GM12878 (cell line): ENCODE measurements around the gene CD82. TPM values are rescaled to one million over a fixed set of nuclear protein-coding genes. Genes with fewer than 3 reads are reported as not detected.
A peak's percentile ranks its signal among the peaks of the same experiment; 100 is the strongest.

Source experiments
- ATAC-seq: fragments of 200-7000 bp; cut with Tn5 transposase; 3 replicates; pipeline ENCODE4 v1.9.1; 2020; ENCODE audit warnings: mild to moderate bottlenecking, moderate library complexity
- BruUV-seq: library from RNA; stranded (reverse); fragments of 400-500 nt; replicated peaks from 2 replicates; lab custom pipeline; 2021; lab: Mats Ljungman, UMichigan
- CTCF ChIA-PET: fragments of 300-600 bp; sonication (Branson Sonifier 250); formaldehyde crosslinking; extraction: SDS; loops from one replicate; lab custom pipeline; 2021; ENCODE audit warnings: inconsistent platforms; lab: Yijun Ruan, JAX
- POLR2A ChIA-PET: fragments of 350-600 bp; formaldehyde crosslinking; extraction: SDS; loops from one replicate; lab custom pipeline; 2021; ENCODE audit warnings: inconsistent platforms; lab: Charles Lee
- RAD21 ChIA-PET: fragments of 300-600 bp; sonication (Branson Sonifier 250); formaldehyde crosslinking; loops from one replicate; lab custom pipeline; 2023; ENCODE audit warnings: antibody characterized with exemption; ENCODE audit not compliant: unreplicated experiment; lab: Charles Lee
- SMC1A ChIA-PET: fragments of 300-600 bp; sonication (Branson Sonifier 250); formaldehyde crosslinking; loops from one replicate; lab custom pipeline; 2023; ENCODE audit not compliant: unreplicated experiment, uncharacterized antibody; lab: Charles Lee
- DNase-seq: peaks from one replicate; pipeline ENCODE4 v3.0.0-alpha.2; 2011; ENCODE audit warnings: low read depth, low spot score
- FAIRE-seq: peaks from 3 replicates; lab custom pipeline; 2011; peaks lifted over from hg19 to GRCh38; lab: Jason Lieb, UNC
- H2AFZ ChIP-seq: 2 replicates; pipeline ENCODE4 v1.6.0; 2011; ENCODE audit warnings: low read depth, low read length, control low read depth; ENCODE audit not compliant: control insufficient read depth
- H3K27ac ChIP-seq: 2 replicates; pipeline ENCODE4 v1.5.1; 2011; ENCODE audit warnings: control low read depth; ENCODE audit not compliant: control insufficient read depth, insufficient read depth
- H3K27me3 ChIP-seq, 2 experiments: replicated peaks in 1 of 2; 2 replicates each; pipeline versions ENCODE4 v1.6.0 to v1.6.1; 2011; ENCODE audit warnings: low read length in 1 of 2; ENCODE audit not compliant: control insufficient read depth in 2 of 2, insufficient read depth in 2 of 2
- H3K36me3 ChIP-seq, 2 experiments: 2 replicates each; pipeline ENCODE4 v1.5.1; 2011; ENCODE audit warnings: low read length in 1 of 2; ENCODE audit not compliant: control insufficient read depth in 2 of 2, insufficient read depth in 2 of 2
- H3K4me1 ChIP-seq: 2 replicates; pipeline ENCODE4 v1.6.1; 2011; ENCODE audit warnings: mild to moderate bottlenecking, low read length, moderate library complexity, mixed read lengths; ENCODE audit not compliant: control insufficient read depth, insufficient read depth
- H3K4me2 ChIP-seq: 2 replicates; pipeline ENCODE4 v1.6.0; 2011; ENCODE audit warnings: control low read depth; ENCODE audit not compliant: control insufficient read depth, insufficient read depth
- H3K4me3 ChIP-seq: fragments of 200-600 bp; sonication (generic); 2 replicates; pipeline ENCODE4 v1.5.1; 2016
- H3K79me2 ChIP-seq: 2 replicates; pipeline ENCODE4 v1.6.0; 2011; ENCODE audit warnings: low read length; ENCODE audit not compliant: control insufficient read depth, insufficient read depth
- H3K9ac ChIP-seq: 2 replicates; pipeline ENCODE4 v1.8.0; 2011; ENCODE audit warnings: low read length, control low read depth, mixed read lengths; ENCODE audit not compliant: control insufficient read depth, insufficient read depth
- H3K9me3 ChIP-seq: replicated peaks from 3 replicates; pipeline ENCODE4 v1.5.1; 2011; ENCODE audit warnings: mild to moderate bottlenecking, low read length; ENCODE audit not compliant: control insufficient read depth, insufficient read depth
- H4K20me1 ChIP-seq: 2 replicates; pipeline ENCODE4 v1.6.0; 2011; ENCODE audit not compliant: control insufficient read depth, insufficient read depth
- NR2F1 ChIP-seq: fragments of 450-650 bp; conservative IDR thresholded peaks from 2 replicates; pipeline ENCODE4 v1.6.1; 2017; ENCODE audit warnings: mild to moderate bottlenecking
- PKNOX1 ChIP-seq: fragments of 450-650 bp; IDR thresholded peaks from 2 replicates; pipeline ENCODE4 v1.6.1; 2016; ENCODE audit warnings: mild to moderate bottlenecking
- POLR2AphosphoS5 ChIP-seq: IDR thresholded peaks from 2 replicates; pipeline ENCODE4 v1.6.1; 2011; ENCODE audit warnings: mild to moderate bottlenecking, low read length, inconsistent platforms
- WGBS: methylation state at CpG from one replicate; pipeline ENCODE4 v1.1.6; 2016; ENCODE audit warnings: low lambda C conversion rate; ENCODE audit not compliant: insufficient replicate concordance, insufficient coverage; ENCODE audit errors: missing lambda C conversion rate; 5-methylcytosine and 5-hydroxymethylcytosine counted together
- in situ Hi-C: fragments of 300-500 bp; cut with MboI; formaldehyde crosslinking; loops from 9 replicates; pipeline ENCODE4 v1.14.3; 2018; ENCODE audit warnings: mixed read lengths
- intact Hi-C: fragments of 100-400 bp; cut with micrococcal nuclease; formaldehyde crosslinking; loops from one replicate; pipeline ENCODE4 v1.14.2; 2022; ENCODE audit not compliant: unreplicated experiment
- polyA plus RNA-seq, 11 experiments: library from polyadenylated mRNA; depleted of rRNA in 4 of 11; unstranded in 6 of 11; stranded (reverse) in 5 of 11; fragments of >200 nt; fragmentation: Nextera tagmentation in 4 of 11; fragmentation: Illumina TruSeq in 1 of 11; extraction: Ambion mirVana in 4 of 11; extraction: Trizol in 1 of 11; gene quantifications; 1 replicate in 1 of 11; 2 replicates in 10 of 11; pipeline versions ENCODE4 v1.2.1 to v1.2.3, GENCODE V29; 2011 to 2016; ENCODE audit warnings: inconsistent platforms in 2 of 11, missing spikeins in 2 of 11, low read depth in 1 of 11
- total RNA-seq, 4 experiments: library from RNA; depleted of rRNA in 3 of 4; stranded (reverse); fragments of >200 nt in 3 of 4; fragmentation: Illumina TruSeq in 1 of 4; extraction: Trizol in 1 of 4; gene quantifications; 2 replicates each; pipeline versions ENCODE4 v1.2.1 to v1.2.3, GENCODE V29; 2013 to 2021

The CD82 gene
- total and polyA plus RNA-seq, 10 of the 15 experiments (the other 5 are each of a cell fraction or from before 2014, with no cell fraction given), result 5.2 to 180 (median 84.7) TPM

- Histone ChIP-seq H3K4me3 (peak overlapping the region; percentile 32; the same call in 1 of the 2 replicates), H3K27ac (peak overlapping the region; percentile 88), H4K20me1 (no peaks in the 10 kb centered on the region), H3K79me2 (peaks cover 99% of the 10 kb centered on the region), H3K4me2 (peak overlapping the region; percentile 93), H3K9me3 (no peaks in the 10 kb centered on the region), H3K27me3 (no peaks in the 10 kb centered on the region), H2AFZ (no peak overlapping the region), H3K4me1 (peaks cover 70% of the 10 kb centered on the region), H3K9ac (peak overlapping the region; percentile 62), H3K36me3 (peaks cover 3 to 22% of the 10 kb centered on the region in 2 experiments)
- ATAC-seq, result no peak
- TF ChIP-seq POLR2AphosphoS5, result 0 out of 2 replicates have a peak, but pooled peaks have one; percentile 45
- TF ChIP-seq NR2F1, result peak; percentile 47
- TF ChIP-seq PKNOX1, result no peak
- in situ Hi-C loops (no loop called here), intact Hi-C loops (no loop called here)
- FAIRE-seq, result no peak
- RAD21 ChIA-PET, result interaction anchor here (1.5 to 7.3 kb wide), 8 partner anchors 8 to 44 kb away, joined by 6 to 84 read pairs (median 11); partner anchors contain the start of gene CD82
- BruUV-seq, result TSS peak; percentile 3
- WGBS, result 47% methylated on average over 3 of the region's 3 CpGs
- SMC1A ChIA-PET, result interaction anchor here (1.5 to 8.2 kb wide), 6 partner anchors 16 to 38 kb away, joined by 6 to 114 read pairs (median 21); no protein-coding TSS in a partner anchor
- no peak for DNase-seq
- CTCF ChIA-PET, result interaction anchor here (1.3 to 11.7 kb wide), 6 partner anchors 8 to 44 kb away, joined by 3 to 109 read pairs (median 10); partner anchors contain the start of gene CD82
- POLR2A ChIA-PET, result interaction anchor here (1.8 to 23.1 kb wide), 4 partner anchors 8 to 39 kb away, joined by 5 to 434 read pairs (median 152); partner anchors contain the start of gene CD82
These were observed 7.9 kb downstream of the CD82 start for GRCh38 chr11:44573333-44573732.
